Right renal cortex interstitium (tissue), 3 donors: ENCODE measurements around the gene MYO1E. TPM values are rescaled to one million over a fixed set of nuclear protein-coding genes. Genes with fewer than 3 reads are reported as not detected.
A peak's percentile ranks its signal among the peaks of the same experiment; 100 is the strongest.

Source experiments
- DNase-seq, 3 donors: peaks; one replicate each; pipeline ENCODE4 v3.0.0-alpha.2; 2013; ENCODE audit warnings: low read depth in 3 of 3, low spot score in 2 of 3
- polyA plus RNA-seq, 3 donors: library from polyadenylated mRNA; unstranded; fragments of 120-200 nt; gene quantifications; one replicate each; pipeline ENCODE4 v1.2.1, GENCODE V29; 2013; ENCODE audit not compliant: insufficient read length in 3 of 3

Gene MYO1E
- polyA plus RNA-seq, 3 donors, result 160 to 180 (median 161) TPM

DNA sequence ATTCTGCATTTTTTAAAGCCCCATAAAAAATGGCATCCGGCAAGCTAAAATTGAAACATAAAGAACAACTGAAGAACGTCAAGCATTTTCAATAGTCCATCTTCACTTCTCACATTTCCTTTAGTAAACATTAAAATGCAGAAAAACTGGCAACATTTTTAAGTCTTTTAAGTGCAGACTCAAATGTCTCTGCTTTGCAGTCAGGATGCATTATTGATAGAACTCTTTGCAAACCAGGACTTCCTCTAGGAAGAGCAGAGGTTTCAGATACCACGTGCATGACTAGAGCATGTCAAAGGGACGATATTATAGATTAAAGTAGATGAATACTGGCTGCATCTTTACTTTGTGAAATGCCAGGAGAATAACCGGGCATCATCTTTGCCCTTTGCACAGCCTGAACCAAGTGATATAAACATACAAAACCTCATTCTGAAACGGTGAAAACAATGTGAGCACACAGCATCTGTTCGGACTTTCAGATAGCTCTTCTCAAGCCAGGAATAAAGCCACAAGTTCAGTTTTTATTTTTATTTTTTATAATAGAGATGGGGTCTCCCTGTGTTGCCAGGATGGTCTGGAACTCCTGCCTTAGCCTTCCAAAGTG is 101.0 kb downstream of the MYO1E start:
- no peak for DNase-seq

DNA sequence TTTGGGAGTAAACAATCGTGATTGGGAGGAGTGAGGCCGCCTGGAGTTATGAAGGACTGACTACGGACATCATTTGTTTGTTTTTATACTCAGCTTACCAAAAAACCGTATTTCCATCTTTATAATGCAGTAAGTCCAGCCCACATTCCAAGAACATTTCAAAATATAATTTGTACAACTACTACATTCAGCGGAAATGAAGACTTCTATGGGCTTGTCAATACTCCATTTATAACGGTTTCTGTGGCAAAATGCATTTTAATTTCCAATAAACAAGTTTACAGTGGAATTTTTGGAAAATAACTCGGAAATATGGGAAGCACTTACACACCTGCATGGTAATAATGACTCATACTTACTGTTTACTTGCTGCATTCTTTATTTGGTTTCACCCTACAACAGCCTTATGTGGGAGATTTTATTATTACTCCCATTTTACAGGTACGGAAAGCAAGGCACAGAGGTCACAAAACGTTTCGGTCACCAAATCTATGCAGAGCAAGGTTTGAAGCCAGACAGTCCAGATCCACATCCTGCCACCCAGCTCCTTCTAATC is 103.7 kb downstream of the MYO1E start:
- no peak for DNase-seq

DNA sequence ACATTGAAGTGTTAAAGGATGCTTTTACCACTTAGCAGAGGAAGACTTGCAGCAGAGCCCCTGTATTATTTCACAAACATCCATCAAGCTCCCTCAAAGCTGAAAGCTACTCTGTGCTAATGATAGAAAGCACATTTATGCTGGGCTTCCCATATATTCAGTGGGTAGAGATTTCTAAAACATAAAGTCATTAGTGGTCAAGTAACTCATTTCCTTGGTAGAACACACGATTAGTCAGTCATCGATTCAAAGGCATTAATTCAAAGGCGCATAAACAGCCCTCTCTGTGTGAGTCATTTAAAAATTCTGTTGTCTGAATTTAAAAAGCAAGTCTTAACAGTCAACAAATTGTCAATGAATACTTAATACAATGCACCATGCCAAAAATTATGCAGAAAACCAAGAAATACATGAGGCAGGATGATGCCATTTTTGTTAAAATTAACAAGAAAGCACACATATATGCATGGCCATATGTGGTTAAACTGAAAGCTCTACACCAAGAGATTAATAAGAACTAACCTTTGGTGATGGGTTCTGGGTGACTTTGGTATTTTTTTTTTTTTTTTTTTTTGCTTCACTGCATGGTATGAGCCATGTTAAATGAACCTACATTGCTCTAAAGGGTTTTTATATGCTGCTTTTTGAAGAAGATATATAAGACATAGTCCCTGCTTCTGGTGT is 104.4 kb downstream of the MYO1E start:
- no peak for DNase-seq

DNA sequence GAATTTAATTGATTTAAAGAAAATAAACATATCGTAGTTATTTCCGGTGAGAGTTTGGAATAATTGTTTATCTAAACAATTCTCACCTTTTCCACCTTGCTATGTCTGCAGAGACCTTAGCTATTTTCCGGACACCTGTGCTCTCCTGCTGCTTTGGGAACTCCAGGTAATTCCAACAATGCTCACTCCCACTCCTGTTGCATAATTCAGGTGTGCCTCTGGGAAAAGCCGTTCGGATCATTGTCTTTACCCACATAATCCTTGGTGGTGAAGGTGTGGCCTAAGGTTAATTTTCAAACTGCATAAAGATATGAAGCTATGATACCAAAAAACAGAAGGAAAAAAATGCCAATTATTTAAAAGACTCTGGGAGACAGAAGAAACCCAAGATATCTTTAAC is 106.6 kb downstream of the MYO1E start:
- no peak for DNase-seq

DNA sequence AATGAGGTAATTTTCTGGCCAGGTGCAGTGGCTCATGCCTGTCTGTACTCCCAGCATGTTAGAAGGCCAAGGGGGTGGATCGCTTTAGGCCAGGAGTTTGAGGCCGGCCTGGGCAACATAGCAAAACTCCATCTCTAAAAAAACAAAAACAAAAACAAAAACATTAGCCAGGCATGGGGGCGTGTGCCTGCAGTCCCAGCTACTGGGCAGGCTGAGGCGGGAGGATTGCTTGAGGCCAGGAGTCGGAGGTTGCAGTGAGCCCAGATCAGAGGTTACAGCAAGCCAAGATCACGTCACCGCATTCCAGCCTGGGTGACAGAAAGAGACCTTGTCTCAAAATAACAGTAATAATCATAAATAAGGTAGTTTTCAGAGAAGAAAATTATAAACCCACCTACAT is 110.4 kb downstream of the MYO1E start:
- no peak for DNase-seq

DNA sequence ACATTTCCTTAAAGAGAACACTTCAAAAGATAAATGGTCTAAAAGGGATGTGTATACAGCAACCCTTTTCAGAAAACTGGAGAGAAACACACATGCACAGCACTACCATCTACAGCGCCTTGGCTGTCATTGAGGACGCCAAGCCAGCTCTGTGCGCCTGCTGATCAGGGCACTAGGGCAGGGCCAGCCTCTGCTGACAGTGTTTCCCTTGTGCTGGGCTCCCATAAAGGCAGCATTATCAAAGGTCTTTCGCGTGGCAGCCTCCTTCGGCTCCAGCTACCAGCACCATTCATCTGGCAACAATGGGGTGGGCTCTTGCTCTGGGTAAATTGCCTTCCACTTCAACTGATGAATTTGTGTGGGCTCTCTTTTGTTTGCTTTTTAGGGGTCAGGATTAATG is 112.6 kb downstream of the MYO1E start:
- no peak for DNase-seq

DNA sequence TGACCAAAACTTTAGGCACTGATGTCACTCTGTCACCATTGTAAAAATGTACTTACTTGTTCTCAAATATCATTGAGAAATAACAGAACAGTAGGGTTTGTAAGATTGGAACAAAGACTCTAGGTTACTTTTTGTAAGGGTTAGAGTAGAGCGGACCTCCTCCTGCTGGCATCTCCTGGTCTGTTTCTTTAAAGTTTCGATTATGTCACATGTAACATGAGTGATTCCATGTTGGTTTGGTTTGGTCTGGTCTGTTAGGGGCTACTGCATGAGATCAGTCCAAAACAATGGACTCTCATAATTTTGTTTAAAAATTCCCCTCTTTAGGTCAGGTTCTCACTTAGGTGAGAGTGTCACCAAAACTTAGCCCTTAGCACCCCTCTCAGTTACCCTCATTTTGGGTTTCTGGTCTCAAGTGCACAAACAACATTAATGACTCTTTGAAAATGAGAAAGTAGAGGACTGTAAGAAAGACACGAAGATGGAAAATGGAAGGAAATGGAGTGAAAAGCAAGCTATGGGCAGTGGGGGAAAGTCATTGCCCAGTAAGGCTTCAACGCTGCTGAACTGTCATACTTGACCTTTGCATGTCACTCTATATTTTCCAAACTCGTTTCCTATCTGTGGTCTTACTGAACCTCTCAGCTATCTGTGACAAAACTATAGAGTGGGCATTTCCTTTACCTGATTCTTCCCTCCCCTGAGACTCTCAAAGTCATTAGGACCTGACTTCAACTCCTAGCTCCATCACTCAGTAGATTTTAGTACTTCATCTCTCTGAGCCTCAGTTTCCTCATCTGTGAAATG is 113.3 kb downstream of the MYO1E start:
- no peak for DNase-seq

DNA sequence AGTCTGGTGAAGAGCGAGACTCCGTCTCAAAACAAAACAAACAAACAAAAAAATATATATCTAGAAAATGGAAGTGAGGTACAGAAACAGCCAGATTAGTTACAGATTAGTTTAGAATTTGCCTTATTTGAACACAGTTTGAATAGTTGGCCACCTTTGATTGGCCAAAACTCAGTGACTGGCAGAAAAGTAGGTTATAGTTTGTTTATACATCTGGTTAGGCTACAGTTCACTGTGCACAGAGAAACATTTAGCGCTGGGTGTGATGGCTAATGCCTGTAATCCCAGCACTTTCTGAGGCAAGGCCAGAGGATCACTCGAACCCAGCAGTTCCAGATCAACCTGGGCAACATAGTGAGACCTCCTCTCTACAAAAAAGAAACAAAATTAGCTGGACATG is 114.4 kb downstream of the MYO1E start:
- no peak for DNase-seq

DNA sequence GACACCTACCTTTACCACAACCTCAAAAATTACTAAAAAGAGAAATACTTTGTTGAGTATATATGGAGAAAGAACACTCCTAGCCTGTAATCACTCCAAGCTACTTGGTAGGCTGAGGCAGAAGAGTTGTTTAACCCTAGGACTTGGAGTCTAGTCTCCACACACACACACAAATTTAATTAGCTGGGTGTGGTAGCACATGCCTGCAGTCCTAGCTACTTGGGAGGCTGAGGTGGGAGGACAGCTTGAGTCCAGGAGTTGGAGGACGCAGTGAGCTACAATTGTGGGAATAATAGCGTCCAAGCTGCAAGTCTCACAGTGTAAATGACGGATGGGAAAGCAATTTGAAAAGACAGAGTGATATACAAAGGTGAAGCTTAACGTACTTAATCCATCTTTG is 115.5 kb downstream of the MYO1E start:
- DNase-seq, result no peak

DNA sequence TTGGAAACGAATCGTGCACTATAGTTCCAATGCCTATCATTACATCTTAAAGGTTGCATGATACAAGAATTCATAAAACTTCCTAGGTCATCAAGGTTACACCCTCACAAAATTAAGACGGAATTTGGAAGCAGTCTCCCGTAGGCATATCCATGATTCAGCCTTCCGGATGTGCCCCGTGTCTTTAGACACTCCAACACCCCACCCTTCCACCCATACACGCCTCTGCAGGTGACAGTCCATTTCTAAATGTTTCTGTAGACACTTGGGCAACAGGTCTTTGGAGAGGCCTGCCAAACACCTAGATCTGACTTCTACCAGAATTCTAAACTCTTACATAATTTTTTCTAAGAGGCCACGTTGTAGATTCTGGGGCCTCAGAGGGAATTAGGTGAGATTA is 116.2 kb downstream of the MYO1E start:
- no peak for DNase-seq

DNA sequence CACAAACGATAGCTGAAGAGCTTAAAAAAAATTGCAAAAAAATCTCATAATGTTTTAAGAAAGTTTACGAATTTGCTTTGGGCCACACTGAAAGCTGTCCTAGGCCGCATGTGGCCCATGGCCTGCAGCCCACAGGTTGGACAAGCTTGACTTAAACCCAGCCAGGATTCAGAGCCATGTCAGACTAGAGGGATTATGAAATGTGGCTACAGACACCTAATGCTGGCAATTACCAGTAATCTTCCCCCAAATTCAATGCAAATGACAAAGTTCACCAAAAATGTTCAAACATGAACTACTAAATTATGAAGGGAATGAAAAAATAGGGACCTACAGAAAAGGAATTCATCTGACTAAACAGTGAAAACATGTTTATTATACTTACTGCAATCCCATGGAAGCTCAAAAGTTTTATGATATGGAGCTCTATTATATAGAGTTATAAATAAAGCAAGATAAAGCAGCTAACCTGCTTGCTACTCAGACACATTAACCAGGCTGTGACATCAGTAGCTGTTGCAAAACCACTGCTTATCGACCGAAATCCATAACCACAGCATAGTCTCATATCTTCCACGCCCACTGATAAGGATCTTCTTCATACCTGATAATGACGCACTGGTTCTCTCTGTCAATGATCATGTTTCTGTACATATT is 116.9 kb downstream of the MYO1E start:
- no peak for DNase-seq

DNA sequence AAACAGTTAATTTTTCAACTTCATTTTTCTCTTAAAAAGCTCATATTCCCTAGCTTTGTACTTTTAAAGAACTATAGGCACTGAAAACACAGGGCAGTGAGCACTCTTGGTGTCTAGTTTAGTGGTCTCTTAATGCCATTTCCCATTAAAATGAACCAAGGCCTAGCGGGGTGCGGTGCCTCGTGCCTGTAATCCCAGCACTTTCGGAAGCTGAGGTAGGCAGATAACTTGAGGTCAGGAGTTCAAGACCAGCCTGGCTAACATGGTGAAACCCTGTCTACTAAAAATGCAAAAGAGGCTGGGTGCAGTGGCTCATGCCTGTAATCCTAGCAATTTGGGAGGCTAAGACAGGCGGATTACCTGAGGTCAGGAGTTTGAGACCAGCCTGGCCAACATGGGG is 120.5 kb downstream of the MYO1E start:
- no peak for DNase-seq

DNA sequence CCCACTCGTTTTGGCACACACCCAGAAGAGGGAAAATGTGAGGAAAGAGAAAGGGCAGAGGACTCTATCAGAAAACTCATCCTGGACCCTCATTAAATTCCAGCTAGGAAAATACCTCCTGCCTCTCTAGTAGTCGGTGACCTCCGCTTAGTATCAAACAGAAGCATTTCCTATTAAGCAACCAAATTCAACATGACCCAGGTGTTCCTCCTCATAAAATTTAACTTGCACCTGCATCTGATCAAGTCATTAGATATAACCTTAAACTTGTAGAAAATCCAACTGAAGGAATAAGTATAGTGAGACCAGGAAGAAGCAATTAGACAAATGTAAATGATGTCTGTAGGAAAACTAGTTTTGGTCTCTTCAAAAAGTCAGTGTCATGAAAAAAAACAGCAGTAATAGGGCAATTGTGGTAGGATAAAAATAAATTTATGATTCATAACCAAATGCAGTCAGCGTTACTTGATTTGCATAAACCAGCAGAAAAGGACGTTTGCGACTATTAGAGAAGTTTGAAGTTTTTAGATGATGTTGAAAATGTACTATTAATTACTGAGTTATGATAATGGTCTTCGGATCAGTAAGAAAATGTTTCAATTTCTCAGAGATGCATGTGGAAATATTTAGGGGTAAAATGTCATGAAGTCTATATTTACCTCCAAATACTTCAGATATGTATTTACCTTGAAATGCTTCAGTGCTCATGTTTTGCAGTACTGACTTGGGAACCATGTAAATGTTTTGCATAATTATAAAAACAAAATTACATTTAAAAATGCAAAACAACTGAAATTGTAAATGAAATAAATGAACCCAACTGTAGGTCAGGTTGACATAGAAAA is 121.4 kb downstream of the MYO1E start:
- no peak for DNase-seq

DNA sequence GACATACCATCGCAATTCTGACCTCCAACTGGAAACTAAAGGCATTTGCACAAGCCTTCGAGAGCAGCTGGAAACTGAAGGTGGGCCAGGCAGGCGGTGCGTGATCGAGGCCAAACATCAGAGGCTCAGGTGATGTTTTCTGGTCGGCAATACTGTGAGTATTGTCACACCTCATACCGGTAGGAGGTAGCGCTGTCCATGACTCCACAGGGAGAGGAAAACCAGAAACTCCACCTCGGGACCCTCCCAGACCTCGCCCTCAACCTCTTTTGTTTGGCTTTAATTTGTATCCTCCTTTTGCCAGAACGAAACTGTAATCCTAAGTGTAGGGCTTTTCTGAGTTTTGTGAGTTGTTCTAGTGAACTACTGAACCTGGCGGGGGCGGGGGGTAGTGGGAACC is 122.4 kb downstream of the MYO1E start:
- DNase-seq, result no peak

DNA sequence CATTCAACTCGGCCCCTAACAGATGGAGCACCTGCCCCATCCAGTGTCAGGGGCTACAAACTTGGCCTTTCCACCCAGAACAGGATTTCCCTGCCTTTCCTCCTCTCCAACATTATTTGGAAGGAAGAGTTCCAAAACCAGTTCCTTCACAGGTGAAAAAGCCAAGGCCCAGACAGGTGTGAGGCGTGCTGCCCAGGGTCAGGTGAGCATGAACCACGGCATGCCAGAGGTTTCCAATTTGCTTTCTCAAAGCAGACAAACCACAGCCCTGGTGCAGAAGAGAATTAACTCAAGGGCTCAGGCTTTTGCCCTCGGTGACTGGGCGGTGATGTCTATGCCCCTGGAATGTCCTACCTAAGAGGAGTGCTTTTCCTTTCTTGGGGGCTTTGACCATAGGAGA is 122.9 kb downstream of the MYO1E start:
- DNase-seq, result no peak

DNA sequence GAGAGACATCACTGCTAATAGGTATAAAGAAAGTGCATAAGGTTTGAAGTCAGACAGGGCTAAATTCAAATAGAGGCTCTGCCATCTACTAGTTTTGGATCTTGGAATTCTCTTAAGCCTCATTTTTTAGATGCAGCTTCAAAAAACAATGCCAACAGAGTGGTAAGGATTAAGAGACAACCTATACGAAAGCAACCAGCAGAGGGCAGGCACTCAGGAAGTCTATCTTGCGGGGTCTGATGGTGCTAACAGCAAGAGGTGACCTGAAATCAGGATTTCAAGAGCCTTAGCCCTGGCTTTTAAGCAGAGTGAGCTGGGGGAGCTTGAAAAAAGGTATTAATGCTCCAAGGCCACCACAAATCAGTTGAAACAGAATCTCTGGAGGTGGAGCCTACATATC is 125.3 kb downstream of the MYO1E start:
- peak in 1 of 3 donors; percentile 45 for DNase-seq

DNA sequence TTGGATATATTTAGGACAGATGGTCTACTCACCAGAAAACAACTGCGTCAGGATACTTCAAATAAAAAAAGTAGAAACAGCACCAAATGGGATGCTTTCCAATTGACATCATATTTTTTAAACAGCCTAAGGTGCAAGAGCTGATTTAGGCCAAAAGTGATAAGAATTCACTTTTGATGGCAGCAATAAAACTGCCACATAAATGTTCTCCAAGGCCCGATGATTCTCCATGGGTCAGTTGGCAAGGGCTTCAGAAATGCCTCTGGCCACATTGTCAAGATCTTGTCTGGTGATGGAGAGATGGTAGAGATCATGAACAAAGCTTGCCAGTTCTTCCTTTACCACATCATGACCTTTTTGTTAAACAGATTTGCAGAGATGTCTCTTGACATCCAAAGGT is 127.1 kb downstream of the MYO1E start:
- no peak for DNase-seq

DNA sequence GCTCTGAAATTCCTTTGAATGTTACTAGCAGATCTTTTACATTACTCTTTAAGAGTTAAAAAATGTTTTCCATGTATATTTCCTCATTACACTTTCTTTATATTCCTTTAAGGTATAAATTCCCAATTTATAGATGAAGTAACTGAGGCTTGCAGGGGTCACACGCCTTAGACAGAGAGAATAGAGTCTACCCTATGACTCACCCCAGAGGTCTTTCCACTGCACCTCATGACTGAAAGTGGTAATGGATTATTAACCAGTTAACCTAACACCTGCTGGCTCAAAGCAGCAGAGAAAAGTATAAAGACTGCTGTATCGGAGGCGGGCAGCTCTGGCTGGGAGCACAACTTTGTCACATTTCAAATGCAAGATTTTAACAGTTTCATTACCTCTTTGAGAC is 128.3 kb downstream of the MYO1E start:
- DNase-seq, result no peak

DNA sequence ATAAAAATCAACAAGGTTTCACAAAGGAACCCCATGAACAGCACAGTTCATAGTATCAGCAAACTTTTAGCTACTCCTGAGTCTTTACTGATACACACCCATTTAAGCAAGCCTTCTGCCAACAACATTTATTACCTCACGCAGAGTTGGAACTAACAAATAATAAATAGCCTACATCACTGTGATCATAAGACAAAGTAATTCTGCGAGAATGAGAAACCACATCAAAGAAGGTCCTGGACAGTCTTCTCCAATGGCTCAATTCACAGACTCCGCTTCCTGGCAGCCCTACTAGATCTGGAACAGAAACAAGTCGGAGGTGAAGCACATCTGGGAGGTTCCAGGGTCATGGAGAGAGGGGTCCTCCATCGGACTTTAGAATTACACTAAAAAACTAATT is 129.0 kb downstream of the MYO1E start:
- no peak for DNase-seq

DNA sequence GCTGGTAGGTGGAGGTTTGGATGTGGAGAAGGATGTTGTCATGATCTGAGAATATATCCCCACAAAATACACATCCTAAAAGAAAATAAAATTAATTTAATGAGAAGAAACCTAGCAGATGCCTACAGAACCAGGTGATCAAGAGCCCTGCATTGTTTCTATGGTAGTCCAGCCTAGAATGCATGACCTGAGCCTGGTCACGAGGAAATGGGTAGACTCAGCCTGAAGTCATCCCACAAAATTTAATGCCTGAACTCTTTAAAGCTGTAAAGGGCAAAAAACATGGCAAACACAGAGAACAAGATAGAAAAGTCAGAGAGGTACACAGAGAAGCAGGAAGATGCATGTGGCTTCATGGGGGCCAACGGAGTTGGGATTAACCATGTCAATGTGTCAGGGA is 130.0 kb downstream of the MYO1E start:
- no peak for DNase-seq
